ENCODE measurements around the gene HIVEP2. TPM values are rescaled to one million over a fixed set of nuclear protein-coding genes. Genes with fewer than 3 reads are reported as not detected.

Gene HIVEP2
- total and polyA plus RNA-seq, 2 of the 4 experiments (the other 2 are of a cell fraction): 4.3 to 11.3 TPM

DNA sequence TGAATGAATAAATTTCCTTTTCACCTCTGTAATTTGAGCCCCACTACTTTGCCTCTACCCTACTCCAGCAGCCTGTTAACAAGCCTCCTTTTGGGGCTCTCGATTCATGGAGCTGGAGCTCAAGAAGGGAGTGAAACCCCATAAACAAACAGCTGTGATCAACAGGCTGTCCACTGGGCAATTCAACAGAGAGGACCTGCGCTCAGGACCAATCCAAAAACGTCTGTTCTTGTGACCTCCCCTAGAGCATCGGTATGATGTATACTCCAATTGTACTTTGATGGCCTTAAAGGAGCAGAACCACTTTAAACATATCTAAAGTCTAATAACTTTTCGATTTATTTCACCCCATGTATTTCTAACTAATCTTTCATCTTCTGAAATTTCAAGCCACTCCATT lies 37.4 kb downstream of the HIVEP2 start:
- no peak overlapping the region for H3K14ac ChIP-seq (replicated peaks; ENCODE audit: low read depth, low read length)
- no peaks in the 10 kb centered on the region for H4K20me1 ChIP-seq (ENCODE audit: insufficient read depth, low read length)
- ChIA-PET POLR2A (ENCODE audit: unreplicated experiment) (no interaction called here), CTCF (no interaction called here)
- H3K27ac ChIP-seq (ENCODE audit: insufficient read depth, low read length): no peak overlapping the region
- no peak overlapping the region for H3K4ac ChIP-seq (ENCODE audit: low read depth, low read length)
- WGBS, 2 experiments (ENCODE audit: extremely low coverage in 2 of 2, insufficient read length in 1 of 2): no CpG with 5 or more reads among the region's 5 CpGs
- H3K56ac ChIP-seq (ENCODE audit: extremely low read depth, insufficient read depth, low read length): no peak overlapping the region
- no peak overlapping the region for H2BK20ac ChIP-seq (ENCODE audit: low read depth, low read length)
- DNase-seq: no peak
- no peaks in the 10 kb centered on the region for H3K9me3 ChIP-seq (ENCODE audit: control insufficient read depth, insufficient read depth, low read length)
- H2BK5ac ChIP-seq (ENCODE audit: low read depth, low read length, poor library complexity, severe bottlenecking): no peak overlapping the region
- no peak overlapping the region for H4K8ac ChIP-seq (ENCODE audit: low read depth in 2 of 2, low read length in 2 of 2)
- no peak overlapping the region for H4K91ac ChIP-seq (ENCODE audit: insufficient read depth, low read depth, low read length)
- H3K9me1 ChIP-seq (ENCODE audit: insufficient read depth, low read length): peaks cover 3% of the 10 kb centered on the region; the same call in 1 of the 2 replicates
- no peaks in the 10 kb centered on the region; the same call in none of the 2 replicates for H3K4me1 ChIP-seq (ENCODE audit: control insufficient read depth, insufficient read depth, low read length)
- H2AK5ac ChIP-seq (ENCODE audit: low read depth, low read length): no peak overlapping the region
- dilution Hi-C loops (cut with HindIII; ENCODE audit: low sequenced_read_pairs, unreplicated experiment) (no loop called here), in situ Hi-C loops (cut with MboI; ENCODE audit: low sequenced_read_pairs) (no loop called here), intact Hi-C loops (cut with micrococcal nuclease) (no loop called here)
- H3K79me1 ChIP-seq (ENCODE audit: low read depth in 1 of 2, low read length in 2 of 2): peaks cover 11 to 44% of the 10 kb centered on the region in 2 experiments
- no peak overlapping the region for H2BK120ac ChIP-seq (ENCODE audit: low read depth, low read length)
- no peak overlapping the region for H4K5ac ChIP-seq (ENCODE audit: low read depth, low read length)
- ATAC-seq (ENCODE audit: low read depth): no peak
- no peak overlapping the region for H3K18ac ChIP-seq (ENCODE audit: low read depth, low read length)
- no peak overlapping the region for H2AK9ac ChIP-seq (replicated peaks; ENCODE audit: low read depth, low read length, poor library complexity)
- no peaks in the 10 kb centered on the region for H3K36me3 ChIP-seq (ENCODE audit: control insufficient read depth, insufficient read depth, low read length)
- H3K23ac ChIP-seq (ENCODE audit: low read depth, low read length): no peak overlapping the region
- no peak overlapping the region for H3K9ac ChIP-seq (ENCODE audit: low read depth, low read length)
- H3K27me3 ChIP-seq (ENCODE audit: control insufficient read depth, insufficient read depth, low read length): no peaks in the 10 kb centered on the region
- H3K4me3 ChIP-seq (ENCODE audit: insufficient read depth, low read depth, low read length): no peak overlapping the region
- H2BK15ac ChIP-seq (ENCODE audit: low read depth, low read length): no peak overlapping the region
- H3K4me2 ChIP-seq (ENCODE audit: low read depth, low read length): no peak overlapping the region
- no peak overlapping the region for H2AFZ ChIP-seq (replicated peaks; ENCODE audit: low read length, poor library complexity)
- BruUV-seq (replicated peaks): no TSS peak
- TF ChIP-seq BHLHE40 (IDR thresholded peaks at IDR 0.05; ENCODE audit: low read depth, low read length) (no peak), MXI1 (IDR thresholded peaks at IDR 0.05; ENCODE audit: borderline replicate concordance, low read depth, low read length) (no peak), NFE2L2 (IDR thresholded peaks at IDR 0.05; ENCODE audit: low read depth, low read length) (no peak), CHD1 (IDR thresholded peaks at IDR 0.05; ENCODE audit: low read depth, low read length) (no peak), MAFK (IDR thresholded peaks at IDR 0.05; ENCODE audit: low read depth, low read length) (no peak)
- TF ChIP-seq, protein P1, sequence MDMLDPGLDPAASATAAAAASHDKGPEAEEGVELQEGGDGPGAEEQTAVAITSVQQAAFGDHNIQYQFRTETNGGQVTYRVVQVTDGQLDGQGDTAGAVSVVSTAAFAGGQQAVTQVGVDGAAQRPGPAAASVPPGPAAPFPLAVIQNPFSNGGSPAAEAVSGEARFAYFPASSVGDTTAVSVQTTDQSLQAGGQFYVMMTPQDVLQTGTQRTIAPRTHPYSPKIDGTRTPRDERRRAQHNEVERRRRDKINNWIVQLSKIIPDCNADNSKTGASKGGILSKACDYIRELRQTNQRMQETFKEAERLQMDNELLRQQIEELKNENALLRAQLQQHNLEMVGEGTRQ (IDR thresholded peaks at IDR 0.05; ENCODE audit: low read depth, low read length): no peak
